Keratinocyte (primary cell): ENCODE data around the gene ZNF628.

ENCODE experiments used
- CTCF ChIP-seq, 3 experiments: IDR thresholded peaks in 1 of 3; conservative IDR thresholded peaks in 1 of 3; optimal IDR thresholded peaks in 1 of 3; 2 replicates in 2 of 3; 3 replicates in 1 of 3; pipeline versions ENCODE3 to v1.5.1; 2011; ENCODE audit warnings: low read length in 3 of 3, mild to moderate bottlenecking in 3 of 3, moderate library complexity in 2 of 3, control low read depth in 1 of 3, inconsistent platforms in 1 of 3; ENCODE audit not compliant: insufficient read depth in 2 of 3; ENCODE audit errors: extremely low read depth in 1 of 3
- EZH2 ChIP-seq: IDR thresholded peaks from one replicate; pipeline ENCODE4 v1.6.1; 2012; ENCODE audit warnings: inconsistent platforms, mild to moderate bottlenecking, low read length, moderate library complexity

- no peak for TF ChIP-seq CTCF (optimal IDR thresholded peaks at IDR 0.05 in 1 of 3, IDR thresholded peaks at IDR 0.05 in 1 of 3, conservative IDR thresholded peaks at IDR 0.05 in 1 of 3; ENCODE audit: extremely low read depth in 1 of 3, insufficient read depth in 2 of 3, low read length in 3 of 3)
- no peak for TF ChIP-seq EZH2
Observed at GRCh38 chr19:55432241-55432959, 44.0 kb upstream of the ZNF628 start.
